Hematopoietic multipotent progenitor cell (in vitro differentiated cells): ENCODE data around the gene PEX11B. TPM values are rescaled to one million over a fixed set of nuclear protein-coding genes. Genes with fewer than 3 reads are reported as not detected.

Experiments used
- DNase-seq, 3 donors: peaks; one replicate each; pipeline ENCODE4 v3.0.0-alpha.2; 2011 to 2015; ENCODE audit warnings: low read depth in 2 of 3, low spot score in 2 of 3
- total RNA-seq: library from RNA; depleted of rRNA; stranded (reverse); fragments of >200 nt; gene quantifications from one replicate; pipeline ENCODE4 v1.2.3, GENCODE V29; 2012

Gene PEX11B, protein sequence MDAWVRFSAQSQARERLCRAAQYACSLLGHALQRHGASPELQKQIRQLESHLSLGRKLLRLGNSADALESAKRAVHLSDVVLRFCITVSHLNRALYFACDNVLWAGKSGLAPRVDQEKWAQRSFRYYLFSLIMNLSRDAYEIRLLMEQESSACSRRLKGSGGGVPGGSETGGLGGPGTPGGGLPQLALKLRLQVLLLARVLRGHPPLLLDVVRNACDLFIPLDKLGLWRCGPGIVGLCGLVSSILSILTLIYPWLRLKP
- 21.5 TPM for total RNA-seq

DNA sequence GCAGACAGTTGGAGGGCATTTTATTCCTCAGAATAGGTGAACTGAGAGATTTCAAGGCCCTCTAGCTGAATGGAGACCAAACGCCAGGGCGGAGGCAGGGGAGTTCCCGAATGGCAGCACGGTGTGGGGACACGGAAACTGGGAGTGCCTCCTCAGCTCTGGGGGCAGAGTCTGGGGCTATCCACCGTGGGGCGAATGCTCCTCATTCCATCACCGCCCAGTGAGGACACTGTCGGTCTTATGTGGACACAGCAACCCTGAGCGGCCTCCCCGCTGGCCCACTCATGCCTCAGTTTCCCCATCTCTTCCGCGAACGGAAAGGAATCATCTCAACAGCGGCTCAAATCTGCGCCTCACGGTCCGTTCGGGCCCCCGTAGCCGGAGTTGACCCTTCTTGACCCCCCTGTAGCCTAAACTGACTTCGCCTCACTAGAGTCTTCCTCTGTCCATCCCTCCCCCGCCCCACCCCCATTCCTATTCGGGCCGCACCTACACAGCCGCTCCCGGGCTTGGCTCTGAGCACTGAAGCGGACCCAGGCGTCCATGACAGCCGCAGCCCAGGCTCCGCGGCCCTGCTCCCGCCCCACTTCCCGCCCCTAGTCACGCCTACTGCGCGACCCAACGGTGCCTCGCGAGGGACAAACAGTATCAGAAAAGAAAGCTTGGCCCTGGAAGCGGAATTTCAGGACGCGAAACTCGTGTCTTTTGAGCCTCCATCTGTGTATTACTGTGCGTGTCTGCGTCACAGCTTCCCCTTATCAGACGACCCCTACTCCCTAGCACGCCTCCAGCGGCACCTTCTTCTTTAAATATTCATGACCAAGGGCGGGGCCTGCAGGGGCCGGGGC is at the start of gene PEX11B:
TSS of gene PEX11B (minus strand) at position 574 of the 848 bp plus-strand sequence. CDS start at position 545, 29 bp downstream.
- peak; percentile 91 to 99 (median 99) for DNase-seq

DNA sequence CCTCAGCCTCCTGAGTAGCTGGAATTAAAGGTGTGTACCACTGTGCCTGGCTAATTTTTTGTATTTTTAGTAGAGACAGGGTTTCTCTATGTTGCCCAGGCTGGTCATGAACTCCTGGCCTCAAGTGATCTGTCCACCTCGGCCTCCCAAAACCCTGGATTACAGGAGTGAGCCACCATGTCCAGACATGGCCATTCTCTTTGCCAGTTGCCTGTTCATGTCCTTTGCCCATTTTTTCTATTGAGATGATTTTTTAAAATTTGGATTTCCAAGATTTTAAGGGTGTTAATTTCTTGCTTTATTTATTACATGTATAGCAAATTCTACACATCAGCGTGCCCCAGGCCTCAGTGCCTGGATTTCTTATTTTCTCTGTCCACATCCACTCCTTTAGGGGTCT is 48.8 kb upstream of the PEX11B start:
- DNase-seq, result no peak

GRCh38 chr1:145965119-145965744 is 46.7 kb upstream of the PEX11B start:
- no peak for DNase-seq

GRCh38 chr1:145964328-145965118 is 46.0 kb upstream of the PEX11B start, which contains the start of the genes ANKRD34A and POLR3GL:
TSS of gene ANKRD34A (minus strand) at chr1:145964575. CDS start at chr1:145961759, 2,816 bp downstream.
TSS of gene POLR3GL (plus strand) at chr1:145964690. CDS start at chr1:145974866, 10,176 bp downstream.
- DNase-seq, result peak in 2 of 3 donors; percentile 92 to 95

DNA sequence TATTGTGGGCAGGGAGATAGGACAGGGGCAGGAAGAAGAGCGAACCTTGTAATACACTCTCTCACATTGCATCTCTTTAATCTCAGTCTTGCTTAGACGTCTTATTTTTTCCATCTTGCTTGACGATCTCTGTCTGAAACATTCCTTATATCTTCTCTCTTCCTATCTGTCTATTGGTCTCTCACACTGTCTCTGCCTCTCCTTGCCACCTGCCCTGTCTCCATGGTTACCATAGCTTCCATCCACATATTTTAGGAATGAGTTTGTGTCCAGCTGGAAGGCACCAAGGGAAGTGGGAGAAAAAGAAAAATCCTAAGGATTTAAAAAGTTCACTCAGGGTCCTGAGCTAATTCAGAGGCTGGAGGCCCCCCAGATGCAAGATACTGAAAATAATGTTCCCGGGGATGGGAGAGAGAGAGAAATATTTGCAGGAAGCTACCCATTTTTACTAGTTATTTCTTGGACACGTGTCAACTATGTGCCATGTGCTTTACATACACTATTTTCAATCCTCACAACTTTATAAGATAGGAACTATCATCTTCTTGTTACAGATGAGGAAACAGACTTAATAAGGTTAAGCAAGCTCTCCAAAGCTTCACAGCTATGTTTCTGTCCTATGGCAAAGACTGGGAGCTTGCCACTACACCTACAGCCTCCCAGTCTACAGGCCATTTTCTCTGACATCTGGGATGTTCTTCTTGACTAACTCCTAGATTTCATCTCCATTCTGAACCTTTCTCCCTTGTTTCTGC is 44.9 kb upstream of the PEX11B start:
- no peak for DNase-seq

DNA sequence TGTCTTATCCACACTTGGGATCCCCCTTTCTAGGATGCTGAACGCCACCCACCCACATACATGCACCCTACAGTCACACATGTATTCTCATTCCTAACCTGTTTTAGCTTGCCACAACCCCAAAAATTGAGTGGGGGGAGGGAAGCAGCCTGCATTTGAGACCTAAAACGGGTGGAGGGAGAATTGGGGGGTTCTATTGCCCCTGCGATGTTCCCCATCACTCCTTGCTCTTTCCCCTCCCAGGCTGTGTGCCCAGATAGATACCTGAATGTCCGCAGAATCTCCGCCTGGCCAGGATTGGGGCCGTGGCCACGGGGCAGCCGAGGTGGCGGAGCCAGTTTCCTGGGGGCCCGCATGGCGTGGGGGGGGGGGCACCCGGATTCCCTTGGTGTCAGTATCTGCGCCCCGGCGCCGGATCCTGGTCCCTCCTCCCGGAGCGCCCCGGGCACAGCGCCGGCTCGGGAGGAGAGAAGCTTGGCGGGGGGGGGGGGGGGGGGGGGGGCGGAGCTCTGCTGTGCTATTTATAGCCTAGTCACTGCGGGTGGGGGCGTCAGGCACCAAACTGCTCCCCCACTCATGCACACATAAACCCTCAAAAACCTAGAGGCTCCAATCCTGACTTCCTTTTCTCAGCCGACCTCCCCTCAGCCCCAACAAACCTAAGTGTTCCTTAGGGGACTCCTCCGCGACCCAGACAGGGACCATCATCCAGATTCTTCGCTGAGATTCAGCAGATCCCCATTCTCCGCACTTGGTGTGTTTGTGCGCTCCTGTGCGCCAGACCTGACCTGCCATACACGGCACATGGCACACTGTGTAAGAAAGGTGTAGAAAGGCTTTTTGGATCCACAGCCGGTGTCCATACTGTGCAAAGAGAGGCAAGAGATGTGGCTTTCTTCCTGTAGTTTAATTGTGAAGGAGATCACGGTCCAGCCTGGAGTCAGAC is 43.9 kb upstream of the PEX11B start:
- DNase-seq, result no peak

GRCh38 chr1:145961425-145962156 is 43.1 kb upstream of the PEX11B start:
- DNase-seq, result no peak

- DNase-seq, result no peak
These were observed 42.5 kb upstream of the PEX11B start for GRCh38 chr1:145961109-145961424.

DNA sequence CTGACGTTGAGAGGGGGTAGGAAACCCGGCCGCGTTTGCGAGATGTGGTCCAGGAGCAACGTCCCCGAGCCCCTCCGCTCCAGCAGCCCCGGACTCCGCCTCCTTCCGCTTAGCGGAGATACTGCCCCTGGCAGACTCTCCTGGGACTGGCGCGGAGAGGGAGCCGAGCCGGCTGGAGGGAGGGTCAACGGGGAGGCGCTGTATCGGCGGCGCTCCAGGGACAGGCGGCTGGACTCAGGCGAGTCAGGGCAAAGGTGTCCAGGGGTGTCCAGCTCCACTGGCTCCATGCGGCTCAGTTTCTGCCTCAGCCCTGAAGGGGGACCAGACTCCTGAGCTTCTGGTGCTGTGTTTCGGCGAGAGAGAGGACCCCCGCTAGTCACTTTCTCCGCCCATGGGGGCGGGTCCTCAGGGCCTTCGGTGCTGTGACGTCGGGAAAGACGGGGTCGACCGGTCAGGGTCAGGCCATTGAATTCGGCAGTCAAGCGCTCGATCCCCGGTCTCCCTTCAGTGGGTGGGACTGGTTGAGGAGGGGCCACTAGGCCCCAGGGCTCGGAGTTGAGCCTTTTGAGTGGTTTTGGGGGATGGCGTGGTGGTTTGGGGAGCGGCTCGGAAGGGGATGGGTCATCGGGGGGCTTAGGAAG is 42.1 kb upstream of the PEX11B start:
- DNase-seq, result peak in 2 of 3 donors; percentile 60 to 82

DNA sequence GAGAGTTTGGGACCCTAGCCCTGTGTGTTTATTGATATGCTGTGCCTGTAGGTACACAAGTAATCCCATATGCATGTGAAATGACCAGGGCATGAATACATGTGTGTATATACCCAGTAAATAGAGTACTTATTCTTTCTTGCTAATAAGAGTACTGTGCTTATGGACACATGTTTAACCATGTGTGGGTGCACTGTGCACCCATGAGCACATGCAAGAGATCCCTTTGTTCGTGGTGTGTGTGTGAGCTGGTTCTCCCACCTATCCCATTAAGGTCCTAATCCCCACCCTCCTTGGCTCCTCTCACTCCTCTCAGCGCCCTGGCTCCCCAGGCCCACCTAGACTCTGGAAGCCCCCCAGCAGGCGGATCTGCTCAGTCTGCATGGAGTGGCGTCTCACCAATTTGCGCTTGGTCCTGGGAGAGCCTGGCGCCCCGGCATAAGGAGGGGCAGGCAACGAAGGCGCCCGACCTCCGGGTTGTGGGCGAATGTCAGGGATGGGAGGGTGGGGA is 41.5 kb upstream of the PEX11B start:
- DNase-seq, result no peak

- no peak for DNase-seq
These were observed 40.8 kb upstream of the PEX11B start for GRCh38 chr1:145959333-145959732.

DNA sequence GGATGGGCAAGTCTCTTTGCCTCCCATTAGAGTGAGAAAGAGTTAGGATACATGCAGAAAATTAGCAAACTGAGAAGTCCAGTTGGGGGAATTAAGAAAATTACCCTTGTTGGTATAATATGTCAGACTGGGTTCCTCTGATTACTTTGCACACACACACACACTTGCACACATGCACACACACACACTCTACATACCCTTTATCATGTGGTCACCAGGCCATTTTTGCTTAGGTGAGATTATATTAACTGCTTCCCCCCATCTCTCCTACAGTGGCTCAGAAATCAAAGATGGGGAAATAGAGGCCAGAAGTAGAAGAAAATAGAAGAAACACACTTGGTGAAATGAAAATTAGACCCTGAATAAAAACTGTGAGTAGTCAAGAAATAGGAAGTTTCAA is 40.2 kb upstream of the PEX11B start:
- DNase-seq, result no peak

GRCh38 chr1:145957443-145958319 is 39.2 kb upstream of the PEX11B start, which contains the start of gene LIX1L:
TSS of gene LIX1L (minus strand) at chr1:145958017. CDS start at chr1:145957927, 90 bp downstream.
- peak; percentile 84 to 98 (median 96) for DNase-seq

DNA sequence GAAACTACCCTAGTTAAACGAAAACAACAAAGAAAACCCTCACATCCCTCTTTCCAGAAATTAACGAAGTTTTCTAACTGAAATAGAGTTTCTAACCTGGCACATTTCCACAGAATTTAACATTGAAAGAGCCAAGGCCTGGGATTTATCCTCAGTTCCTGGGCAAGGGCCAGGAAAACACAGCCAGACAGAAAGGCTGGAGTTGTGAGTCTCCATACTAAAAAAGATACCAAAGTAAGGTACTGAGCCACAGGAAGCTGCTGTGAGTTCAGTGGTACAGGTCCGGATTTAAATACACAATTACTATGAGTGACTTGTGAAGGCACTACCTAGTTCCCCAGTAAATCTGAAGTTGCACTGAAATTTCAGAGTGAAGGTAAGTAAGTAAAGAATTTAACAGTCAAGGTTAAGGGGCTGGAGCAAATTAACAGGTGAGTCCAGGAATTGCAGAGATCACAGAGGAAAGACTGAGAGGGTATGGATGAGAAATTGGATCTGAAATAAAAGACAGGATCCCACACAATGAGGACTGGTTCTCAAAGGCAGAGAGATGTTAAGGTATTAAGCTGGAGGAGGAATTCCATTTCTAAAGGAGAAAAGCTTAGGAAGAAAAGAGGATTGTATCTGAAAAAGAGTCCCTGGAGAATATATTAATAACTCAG is 38.4 kb upstream of the PEX11B start:
- no peak for DNase-seq

DNA sequence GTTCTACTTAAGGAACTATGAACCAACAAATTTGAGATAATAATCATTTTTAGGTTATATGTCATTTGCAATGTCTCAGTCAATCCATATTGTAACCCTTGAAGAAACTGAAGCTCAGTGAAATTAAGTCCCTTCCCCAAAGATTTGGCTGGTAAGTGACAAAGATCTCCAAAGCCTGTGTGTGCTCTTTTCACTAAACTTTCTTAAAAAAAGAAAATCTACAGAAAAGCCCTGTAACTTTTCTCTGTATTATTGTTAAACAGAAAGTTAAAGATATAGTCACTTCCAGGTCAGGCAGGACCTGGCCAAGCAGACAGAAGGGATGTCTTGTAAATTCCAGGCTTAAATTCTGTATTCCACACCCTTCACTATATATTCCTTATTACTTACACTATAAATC is 37.8 kb upstream of the PEX11B start:
- no peak for DNase-seq

DNA sequence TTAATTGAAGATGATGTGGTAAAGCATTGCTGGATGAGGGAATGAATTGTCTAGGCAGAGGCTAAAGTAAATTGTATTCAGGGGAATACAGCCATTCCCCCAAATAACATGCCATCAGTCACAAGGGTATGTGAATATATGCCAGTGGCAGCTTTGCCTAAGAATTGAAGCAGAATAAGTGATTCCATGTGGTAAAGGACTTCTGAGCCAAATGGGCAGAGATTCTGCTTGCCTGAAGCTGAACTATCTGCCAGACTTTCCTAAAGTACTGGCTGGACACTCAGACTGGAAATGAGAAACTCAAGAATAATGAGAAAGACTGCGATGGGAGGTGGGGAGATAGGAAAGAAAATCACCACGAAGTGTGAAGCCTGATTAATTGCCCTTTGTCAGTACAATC is 36.9 kb upstream of the PEX11B start:
- no peak for DNase-seq
